Measurements from ENCODE around the gene UBE2E3. TPM values are rescaled to one million over a fixed set of nuclear protein-coding genes. Genes with fewer than 3 reads are reported as not detected.

The UBE2E3 gene
- total RNA-seq, 3 donors from 2014 or later, result 48.3 to 63.6 (median 52.8) TPM

DNA sequence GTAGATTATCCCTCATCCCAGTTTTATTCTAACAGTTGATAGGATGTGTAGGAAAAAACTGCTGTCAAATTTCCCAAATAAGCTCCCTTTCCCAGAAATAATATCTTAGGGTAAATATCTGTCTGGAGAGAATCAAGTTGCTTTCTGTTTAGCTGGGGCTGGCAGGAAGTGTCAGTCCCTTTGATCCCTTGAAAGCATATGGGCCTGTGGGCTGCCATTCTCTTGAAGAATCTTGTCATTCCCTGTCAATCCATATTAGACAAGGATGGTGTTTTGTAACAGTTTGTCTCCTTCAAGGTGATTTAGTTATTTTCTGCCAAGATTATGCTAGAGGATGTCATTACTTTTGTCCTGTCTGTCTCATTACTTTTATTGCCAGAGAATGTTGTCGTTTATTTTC is 37.1 kb upstream of the UBE2E3 start:
- H3K4me3 ChIP-seq, result no peak overlapping the region
- no peaks in the 10 kb centered on the region for H3K36me3 ChIP-seq (ENCODE audit: low read depth)
- DNase-seq, result no peak
- TF ChIP-seq, protein P1, sequence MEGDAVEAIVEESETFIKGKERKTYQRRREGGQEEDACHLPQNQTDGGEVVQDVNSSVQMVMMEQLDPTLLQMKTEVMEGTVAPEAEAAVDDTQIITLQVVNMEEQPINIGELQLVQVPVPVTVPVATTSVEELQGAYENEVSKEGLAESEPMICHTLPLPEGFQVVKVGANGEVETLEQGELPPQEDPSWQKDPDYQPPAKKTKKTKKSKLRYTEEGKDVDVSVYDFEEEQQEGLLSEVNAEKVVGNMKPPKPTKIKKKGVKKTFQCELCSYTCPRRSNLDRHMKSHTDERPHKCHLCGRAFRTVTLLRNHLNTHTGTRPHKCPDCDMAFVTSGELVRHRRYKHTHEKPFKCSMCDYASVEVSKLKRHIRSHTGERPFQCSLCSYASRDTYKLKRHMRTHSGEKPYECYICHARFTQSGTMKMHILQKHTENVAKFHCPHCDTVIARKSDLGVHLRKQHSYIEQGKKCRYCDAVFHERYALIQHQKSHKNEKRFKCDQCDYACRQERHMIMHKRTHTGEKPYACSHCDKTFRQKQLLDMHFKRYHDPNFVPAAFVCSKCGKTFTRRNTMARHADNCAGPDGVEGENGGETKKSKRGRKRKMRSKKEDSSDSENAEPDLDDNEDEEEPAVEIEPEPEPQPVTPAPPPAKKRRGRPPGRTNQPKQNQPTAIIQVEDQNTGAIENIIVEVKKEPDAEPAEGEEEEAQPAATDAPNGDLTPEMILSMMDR (IDR thresholded peaks at IDR 0.05), result no peak
- intact Hi-C loops (cut with DNase I, micrococcal nuclease), result no loop called here
- H3K4me1 ChIP-seq (ENCODE audit: low read depth), result no peaks in the 10 kb centered on the region
- no peak for ATAC-seq
- no peaks in the 10 kb centered on the region for H3K9me3 ChIP-seq

DNA sequence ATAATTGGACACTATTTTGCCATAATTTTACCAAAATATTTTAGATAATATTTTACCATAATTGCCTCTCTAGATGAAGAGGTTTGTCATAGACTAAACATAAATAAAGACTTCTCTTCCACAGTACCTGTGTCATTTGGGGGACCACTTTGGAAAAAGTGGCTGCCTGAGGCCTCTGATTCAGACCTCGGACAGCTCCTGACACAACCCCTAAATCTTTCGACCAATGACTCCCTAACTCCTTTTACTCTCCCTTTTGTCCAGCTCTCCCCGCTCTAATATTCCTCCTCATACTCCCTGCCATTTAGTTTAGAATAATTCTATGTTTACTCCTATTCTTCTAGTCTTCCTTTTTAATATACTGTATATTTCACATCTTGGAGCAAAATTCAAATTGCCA is 36.0 kb upstream of the UBE2E3 start:
- Histone ChIP-seq H3K36me3 (ENCODE audit: low read depth) (no peaks in the 10 kb centered on the region), H3K9me3 (no peaks in the 10 kb centered on the region), H3K4me1 (ENCODE audit: low read depth) (no peaks in the 10 kb centered on the region), H3K4me3 (no peak overlapping the region)
- TF ChIP-seq, protein P1 (IDR thresholded peaks at IDR 0.05), result no peak
- no peak for DNase-seq
- ATAC-seq, result no peak
- intact Hi-C loops (cut with DNase I, micrococcal nuclease), result no loop called here

DNA sequence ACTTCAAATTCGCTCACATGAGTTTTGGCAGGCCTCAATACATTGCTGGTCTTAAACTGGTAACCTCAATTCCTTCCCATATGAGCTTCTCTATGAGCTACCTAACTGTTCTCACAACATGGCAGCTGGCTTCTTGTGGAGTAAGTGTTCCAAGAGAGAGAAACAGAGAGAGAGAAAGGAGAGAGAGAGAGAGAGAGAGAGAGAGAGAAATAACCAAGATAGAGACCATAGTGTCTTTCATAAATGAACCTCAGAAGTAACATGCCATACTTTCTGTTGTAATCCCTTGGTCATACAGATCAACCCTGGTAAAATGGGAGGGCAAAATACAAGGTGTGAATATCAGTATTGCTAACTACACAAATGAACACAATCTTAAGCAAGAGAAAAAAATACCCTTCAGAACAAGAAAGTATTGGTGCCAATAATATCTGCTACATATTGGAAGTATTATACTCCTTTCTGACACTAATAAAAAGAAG is 33.2 kb upstream of the UBE2E3 start:
- TF ChIP-seq, protein P1 (IDR thresholded peaks at IDR 0.05), result no peak
- Histone ChIP-seq H3K36me3 (ENCODE audit: low read depth) (no peaks in the 10 kb centered on the region), H3K4me3 (no peak overlapping the region), H3K4me1 (ENCODE audit: low read depth) (no peaks in the 10 kb centered on the region), H3K9me3 (no peaks in the 10 kb centered on the region)
- DNase-seq (no peak), ATAC-seq (no peak)
- intact Hi-C loops (cut with DNase I, micrococcal nuclease), result no loop called here

DNA sequence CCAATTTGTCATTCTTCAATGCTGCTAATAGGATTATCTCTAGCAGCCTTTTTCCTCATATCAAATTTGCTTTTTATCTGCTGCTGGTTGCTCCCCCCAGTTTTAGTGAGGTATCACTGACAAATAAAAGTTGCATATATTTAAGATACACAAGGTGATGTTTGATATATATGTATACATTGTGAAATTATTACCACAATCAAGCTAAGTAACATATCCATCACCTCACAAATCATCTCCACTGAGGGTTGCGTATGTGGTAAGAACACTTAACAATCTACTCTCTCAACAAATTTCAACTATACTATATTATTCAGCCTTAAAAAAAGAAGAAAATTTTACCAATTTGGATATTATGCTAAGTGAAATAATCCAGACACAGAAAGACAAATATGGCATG is 30.5 kb upstream of the UBE2E3 start:
- DNase-seq (no peak), ATAC-seq (no peak)
- TF ChIP-seq, protein P1 (IDR thresholded peaks at IDR 0.05), result no peak
- no peaks in the 10 kb centered on the region for H3K4me1 ChIP-seq (ENCODE audit: low read depth)
- H3K4me3 ChIP-seq, result no peak overlapping the region
- H3K36me3 ChIP-seq (ENCODE audit: low read depth), result no peaks in the 10 kb centered on the region
- intact Hi-C loops (cut with DNase I, micrococcal nuclease), result no loop called here
- H3K9me3 ChIP-seq, result no peaks in the 10 kb centered on the region

DNA sequence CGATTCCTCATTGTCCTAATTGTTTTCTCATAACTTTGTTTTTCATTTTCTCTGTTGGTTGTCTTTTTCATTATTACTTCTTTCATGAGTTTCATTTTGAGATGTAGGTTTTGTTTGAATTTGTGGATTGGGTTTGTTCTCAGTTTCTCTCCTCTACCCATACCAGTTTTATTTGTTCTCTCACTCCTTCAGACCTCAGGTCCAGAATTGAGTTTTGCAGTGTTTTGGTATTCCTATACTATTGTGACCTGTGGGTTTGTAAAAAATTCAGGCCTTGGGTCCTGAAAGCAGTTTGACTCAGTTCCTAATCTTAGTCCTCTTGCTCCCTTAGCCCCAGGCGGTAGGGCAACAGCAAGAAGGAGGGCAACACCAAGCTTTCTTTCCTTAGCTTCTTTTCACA is 28.3 kb upstream of the UBE2E3 start:
- no peak for DNase-seq

More for the DNA sequence above, 28.3 kb upstream of the UBE2E3 start:
- H3K4me1 ChIP-seq (ENCODE audit: low read depth), result no peaks in the 10 kb centered on the region
- intact Hi-C loops (cut with DNase I, micrococcal nuclease), result no loop called here
- no peak for ATAC-seq
- H3K9me3 ChIP-seq, result no peaks in the 10 kb centered on the region
- TF ChIP-seq, protein P1 (IDR thresholded peaks at IDR 0.05), result no peak
- H3K36me3 ChIP-seq (ENCODE audit: low read depth), result no peaks in the 10 kb centered on the region
- H3K4me3 ChIP-seq, result no peak overlapping the region

All from mucosa of descending colon (tissue), 3 donors.